Embryonic facial prominence (tissue), 1 donor: Measurements from ENCODE around the gene CATSPERD.
"Not testable (repeated sequence)": the region's sequence is repeated elsewhere in the genome, so short reads cannot be mapped to it uniquely, and the experiment has no call there.

Experiments
- DNase-seq: peaks from one replicate; pipeline ENCODE4 v3.0.0-alpha.2; 2016; ENCODE audit errors: extremely low spot score

Gene CATSPERD

GRCh38 chr19:5697022-5697889 is 23.2 kb upstream of the CATSPERD start:
- no peak for DNase-seq

GRCh38 chr19:5697890-5698634 is 22.4 kb upstream of the CATSPERD start:
- DNase-seq, result no peak

DNA sequence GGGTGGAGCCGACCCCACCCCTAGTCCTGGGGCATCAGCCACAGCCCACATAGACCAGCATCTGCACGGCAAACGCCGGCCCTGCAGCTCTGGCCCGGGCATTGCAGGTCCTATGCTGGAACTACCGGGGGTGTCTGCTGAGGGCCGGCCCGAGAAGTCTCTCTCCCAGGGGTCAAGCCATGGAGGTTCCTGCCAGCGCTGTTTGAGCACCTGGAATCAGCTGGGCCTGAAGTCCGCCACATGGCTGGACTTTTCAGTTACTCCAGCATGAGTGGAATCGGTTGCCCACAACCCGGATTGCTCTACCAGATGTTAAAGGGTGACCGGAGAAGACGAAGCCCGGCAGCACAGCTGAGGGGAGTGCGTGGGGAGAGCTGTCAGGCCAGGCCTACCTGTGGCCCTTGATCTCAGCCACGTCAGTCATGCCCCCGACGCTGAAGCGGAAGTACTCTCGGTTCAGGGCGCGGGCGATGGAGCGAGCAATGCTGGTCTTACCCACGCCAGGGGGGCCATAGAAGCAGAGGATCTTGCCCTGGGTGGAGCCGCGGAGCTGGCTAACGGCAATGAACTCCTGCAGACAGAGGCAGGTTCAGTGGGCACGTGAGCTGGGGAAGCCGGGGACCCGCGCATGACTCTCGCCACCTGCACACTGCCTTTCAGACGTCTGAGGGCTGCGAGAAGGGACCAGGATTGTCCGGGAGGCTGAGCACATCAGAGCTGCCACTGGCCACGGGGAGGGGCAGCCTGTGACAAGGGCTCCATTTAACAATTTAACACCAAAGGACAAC is 21.6 kb upstream of the CATSPERD start:
- no peak for DNase-seq

DNA sequence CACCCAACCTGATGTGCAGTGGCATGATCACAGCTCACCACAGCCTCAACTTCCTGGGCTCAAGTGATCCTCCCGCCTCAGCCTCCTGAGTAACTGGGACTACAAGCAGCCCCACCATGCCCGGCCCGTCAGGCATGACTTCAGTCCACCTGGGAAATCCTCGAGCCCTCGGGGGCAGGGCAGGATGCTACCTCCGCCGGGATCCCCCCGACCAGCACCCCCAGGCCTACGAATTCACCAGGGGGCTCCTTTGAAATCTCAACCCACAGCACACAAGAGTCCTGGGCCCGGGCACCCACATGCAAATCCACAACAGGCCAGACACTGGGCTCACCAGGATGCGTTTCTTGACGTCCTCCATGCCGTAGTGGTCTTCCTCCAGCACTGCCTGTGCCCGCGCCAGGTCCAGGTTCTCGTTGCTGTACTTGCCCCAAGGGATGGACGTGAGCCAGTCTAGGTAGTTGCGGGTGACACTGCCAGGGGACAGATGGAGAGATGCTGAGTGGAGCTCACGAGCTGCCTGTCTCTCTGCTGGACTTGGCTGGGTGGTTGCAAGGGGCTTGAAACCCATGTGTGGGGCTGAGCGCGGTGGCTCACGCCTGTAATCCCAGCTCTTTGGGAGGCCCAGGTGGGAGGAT is 19.9 kb upstream of the CATSPERD start:
- DNase-seq, result no peak

- not testable (repeated sequence) for DNase-seq
Observed at GRCh38 chr19:5702053-5702410, 18.4 kb upstream of the CATSPERD start.

- no peak for DNase-seq
Observed at GRCh38 chr19:5703819-5704818, 16.3 kb upstream of the CATSPERD start.

- no peak for DNase-seq
Observed at GRCh38 chr19:5705552-5705951, 14.9 kb upstream of the CATSPERD start.

DNA sequence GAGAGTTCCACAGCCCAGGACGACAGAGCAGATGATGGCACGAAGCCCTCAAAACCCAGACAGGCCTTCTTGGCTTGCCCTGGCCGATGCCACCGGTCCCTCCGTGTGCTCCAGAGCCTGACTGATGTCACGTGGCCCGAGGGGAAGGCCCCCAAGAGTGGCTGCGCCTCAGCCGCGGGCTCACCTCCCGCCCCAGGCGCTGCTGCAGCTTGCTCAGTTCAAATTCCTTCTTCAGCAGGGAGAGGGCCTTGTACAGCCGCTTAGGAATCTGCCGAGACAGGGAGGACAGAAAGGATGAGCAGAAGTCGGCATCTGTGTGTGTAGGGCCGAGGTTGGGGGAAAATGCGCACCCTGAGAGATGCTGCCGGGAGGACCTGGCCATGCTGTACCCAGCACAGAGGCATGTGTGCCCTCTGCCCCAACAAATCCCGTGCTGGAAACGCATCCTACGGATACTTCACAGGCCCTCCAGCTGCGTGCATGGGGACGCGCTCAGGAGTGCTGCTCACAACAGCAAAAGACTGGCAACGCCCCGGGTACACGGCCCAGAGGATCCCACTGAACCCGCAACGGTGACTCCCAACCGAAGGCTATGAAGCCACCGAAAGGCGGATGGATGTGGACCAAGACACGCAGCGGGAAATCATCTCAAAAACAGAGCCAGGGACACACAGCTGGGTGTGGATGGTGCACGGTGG is 13.4 kb upstream of the CATSPERD start:
- no peak for DNase-seq

DNA sequence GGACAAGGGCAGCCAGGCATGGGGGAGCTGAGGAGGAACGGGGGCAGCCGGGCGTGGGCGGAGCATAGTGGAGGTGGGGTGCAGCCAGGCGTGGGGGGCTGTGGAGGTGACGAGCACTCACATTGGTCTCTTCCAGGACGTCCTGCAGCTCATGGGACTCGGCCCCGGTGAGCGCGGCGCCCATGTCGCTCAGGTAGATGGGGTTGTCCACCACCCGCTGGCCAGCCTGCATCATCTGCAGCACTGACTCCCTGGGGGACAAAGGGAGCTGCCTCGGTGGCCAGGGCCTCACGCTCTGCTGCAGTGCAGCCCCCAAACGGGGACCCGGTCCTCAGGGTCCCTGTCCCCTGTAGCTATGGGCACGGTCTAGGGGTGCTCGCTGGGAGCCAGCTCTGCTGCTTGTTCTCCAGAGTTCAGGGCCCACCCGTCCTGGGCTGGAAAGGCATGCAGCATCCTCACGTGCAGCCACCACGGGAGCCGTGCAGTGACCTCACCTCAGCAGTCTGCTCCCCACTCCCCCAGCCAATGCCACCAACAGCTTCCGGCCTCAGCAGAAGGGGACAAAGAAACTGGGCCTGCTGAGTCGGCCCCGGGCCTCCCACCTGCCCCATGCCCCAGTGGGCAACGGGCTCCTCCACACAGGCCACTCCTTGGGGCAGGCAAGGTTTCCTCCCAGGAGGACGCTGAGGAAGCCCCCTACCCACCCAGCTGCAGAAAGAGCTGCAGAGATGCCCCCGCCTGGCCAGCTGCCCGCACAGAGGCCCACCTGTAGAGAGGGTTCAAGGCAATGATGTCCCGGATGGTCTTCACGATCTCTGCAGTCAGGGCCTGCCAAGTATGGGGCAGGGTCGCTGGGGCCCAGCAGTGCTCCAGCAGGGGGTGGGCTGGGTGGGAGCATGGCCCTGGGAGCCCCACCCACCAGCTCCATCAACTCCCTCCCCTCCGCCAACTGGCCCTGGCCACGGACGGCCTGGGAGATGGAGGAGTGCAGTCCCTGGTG is 12.6 kb upstream of the CATSPERD start:
- no peak for DNase-seq

DNA sequence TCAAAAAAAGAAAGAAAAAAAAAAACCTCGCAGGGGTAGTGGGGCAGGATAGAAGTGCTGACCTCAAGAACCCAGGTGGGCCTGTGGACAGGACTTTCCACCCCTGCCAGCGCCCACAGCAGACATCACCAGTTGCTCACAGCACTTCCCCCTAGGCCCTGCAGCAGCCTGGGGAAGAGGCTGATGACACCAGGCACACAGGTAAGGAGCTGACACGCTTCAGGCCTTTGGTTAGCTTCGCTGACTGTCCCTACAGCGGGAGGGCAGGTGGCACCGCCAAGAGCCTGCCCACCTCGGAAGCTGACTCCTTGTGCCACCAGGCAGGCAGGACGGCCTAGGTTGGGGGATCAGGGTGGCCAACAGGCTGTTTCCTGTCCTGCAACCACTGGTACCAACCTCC is 9.4 kb upstream of the CATSPERD start:
- no peak for DNase-seq

DNA sequence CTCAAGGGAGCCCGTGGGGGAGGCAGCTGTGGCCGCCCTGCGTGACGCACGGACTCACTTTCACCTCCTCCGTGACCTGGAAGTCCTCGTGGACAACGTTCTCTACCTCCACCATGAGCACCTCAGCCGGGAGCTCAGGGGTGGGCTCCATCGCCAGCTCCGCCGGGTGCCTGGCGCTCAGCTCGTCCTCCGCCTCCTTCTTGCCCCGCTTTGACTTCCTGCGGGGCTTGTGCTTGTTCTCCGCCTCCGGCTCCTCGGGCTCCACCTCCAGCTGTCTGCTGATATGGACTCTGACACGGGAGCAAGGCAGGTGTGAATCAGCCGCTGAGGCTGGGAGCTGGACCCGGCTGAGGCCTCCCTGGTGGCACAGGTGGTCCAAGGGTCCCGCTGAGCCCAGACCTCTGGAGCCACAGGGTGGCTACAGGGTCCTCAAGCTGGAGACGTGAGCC is 8.7 kb upstream of the CATSPERD start:
- DNase-seq, result no peak

DNA sequence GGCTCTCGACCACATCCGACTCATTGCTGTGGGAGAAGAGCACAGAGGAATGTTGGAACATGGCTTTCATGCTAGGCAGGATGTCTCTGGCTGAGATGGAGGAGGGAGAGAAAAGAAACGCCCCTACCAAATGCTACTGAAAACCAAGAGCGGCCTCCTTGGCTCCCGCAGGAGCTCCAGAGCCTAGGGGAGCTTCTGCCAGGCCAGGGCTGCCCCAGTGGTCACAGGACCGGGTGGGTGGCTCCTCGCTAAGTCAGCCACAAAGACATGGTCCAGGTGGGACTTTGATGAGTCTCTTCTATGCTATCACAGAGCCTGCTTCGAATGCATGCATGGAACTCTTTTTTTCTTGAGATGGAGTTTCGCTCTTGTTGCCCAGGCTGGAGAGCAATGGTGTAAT is 7.2 kb upstream of the CATSPERD start:
- no peak for DNase-seq

DNA sequence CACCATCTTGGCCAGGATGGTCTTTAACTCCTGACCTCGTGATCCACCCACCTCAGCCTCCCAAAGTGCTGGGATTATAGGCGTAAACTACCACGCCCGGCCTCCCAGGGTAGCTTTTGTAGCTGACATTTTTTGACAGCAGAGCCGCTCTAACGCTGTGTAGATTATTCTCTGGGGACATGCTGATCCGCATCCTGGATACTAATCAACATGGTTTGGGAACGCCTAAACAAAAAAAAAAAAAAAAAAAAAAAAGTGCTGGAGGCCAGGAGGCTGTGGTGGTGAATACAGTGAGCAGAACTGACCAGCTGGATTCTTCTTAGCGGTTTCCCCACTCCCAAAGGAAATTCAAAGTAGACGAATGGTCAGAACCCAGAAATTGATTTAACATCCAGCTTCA is 5.6 kb upstream of the CATSPERD start:
- DNase-seq, result no peak

DNA sequence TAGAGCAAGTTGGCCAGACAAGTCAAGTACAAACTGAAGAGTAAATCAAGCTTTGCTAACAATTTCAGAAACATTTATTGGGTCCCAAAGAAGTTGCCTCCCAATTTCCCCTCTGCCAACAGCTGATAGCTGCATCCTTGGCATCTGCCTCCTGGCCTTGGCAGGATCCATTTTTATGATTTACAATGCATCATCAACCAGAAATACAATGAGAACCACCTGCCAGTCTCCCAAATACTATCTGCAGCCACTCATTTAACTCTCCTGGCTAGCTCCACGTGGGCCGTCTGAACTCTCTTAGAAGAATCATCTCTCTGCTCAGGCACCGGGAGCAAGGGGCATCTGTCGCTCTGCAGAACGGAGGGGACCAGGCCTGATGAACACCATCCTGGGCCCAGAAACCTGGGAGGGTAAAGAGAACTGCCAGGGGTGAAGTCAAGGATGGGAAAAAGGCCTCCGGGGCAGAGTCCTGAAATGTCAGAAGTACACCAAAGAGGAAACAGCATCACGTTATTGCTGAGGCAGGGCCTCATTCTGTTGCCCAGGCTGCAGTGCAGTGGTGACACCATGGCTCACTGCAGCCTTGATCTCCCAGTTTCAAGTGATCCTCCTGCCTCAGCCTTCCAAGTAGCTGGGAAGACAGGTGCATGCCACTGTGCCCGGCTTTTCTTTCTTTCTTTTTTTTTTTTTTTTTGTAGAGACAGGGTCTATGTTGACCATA is 3.1 kb upstream of the CATSPERD start:
- no peak for DNase-seq

GRCh38 chr19:5718037-5718578 is 2.3 kb upstream of the CATSPERD start:
- no peak for DNase-seq

- DNase-seq, result no peak
Observed at GRCh38 chr19:5718579-5719273, 1.7 kb upstream of the CATSPERD start.
